ENCODE results near the gene INTS3.
"Not testable (repeated sequence)": the region's sequence is repeated elsewhere in the genome, so short reads cannot be mapped to it uniquely, and the experiment has no call there.

Gene INTS3

DNA sequence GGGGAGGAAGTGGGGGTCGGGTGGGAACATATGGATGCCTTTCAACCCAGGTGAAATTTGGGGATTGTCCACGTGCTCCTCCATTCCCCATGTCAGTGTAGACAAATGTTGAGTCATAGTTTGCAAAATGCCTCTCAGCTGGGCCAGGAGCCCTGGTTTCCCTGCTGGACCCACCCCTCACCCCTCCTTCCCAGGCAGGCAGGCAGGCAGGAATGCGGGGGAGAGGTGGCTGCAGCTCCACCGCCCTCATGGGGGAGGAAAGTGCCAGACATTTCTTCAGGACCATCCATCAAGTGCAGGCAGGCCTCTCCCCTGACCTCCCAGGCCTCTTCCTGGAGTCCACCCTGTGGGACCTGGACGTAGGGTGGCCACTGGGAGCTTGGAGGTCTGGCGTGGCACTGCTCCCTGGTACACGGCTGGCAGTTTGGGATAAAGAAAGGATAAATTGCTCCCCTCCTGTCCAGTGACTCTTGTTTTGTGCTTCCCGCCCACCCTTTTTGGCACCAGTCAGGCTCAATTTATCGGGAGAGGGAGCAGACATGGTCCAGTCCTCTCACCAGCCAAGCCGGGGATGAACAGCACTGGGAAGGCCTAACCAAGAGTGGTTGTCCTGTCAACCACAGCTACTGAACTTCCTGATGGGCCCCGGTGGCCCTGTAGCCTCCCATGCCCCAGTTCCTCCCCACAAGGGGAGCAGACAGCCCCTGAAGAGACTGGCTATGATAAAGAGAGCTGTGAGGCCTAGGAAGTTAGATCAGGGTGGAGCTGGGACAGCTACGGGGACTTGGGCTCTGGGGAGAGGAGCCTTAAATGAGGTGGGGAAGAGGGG, 30.4 kb upstream of the INTS3 start:
- no peak overlapping the region for H3K27ac ChIP-seq
- TF ChIP-seq, protein P1, sequence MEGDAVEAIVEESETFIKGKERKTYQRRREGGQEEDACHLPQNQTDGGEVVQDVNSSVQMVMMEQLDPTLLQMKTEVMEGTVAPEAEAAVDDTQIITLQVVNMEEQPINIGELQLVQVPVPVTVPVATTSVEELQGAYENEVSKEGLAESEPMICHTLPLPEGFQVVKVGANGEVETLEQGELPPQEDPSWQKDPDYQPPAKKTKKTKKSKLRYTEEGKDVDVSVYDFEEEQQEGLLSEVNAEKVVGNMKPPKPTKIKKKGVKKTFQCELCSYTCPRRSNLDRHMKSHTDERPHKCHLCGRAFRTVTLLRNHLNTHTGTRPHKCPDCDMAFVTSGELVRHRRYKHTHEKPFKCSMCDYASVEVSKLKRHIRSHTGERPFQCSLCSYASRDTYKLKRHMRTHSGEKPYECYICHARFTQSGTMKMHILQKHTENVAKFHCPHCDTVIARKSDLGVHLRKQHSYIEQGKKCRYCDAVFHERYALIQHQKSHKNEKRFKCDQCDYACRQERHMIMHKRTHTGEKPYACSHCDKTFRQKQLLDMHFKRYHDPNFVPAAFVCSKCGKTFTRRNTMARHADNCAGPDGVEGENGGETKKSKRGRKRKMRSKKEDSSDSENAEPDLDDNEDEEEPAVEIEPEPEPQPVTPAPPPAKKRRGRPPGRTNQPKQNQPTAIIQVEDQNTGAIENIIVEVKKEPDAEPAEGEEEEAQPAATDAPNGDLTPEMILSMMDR (conservative IDR thresholded peaks at IDR 0.05), result no peak

- H3K27ac ChIP-seq, result no peak overlapping the region
- TF ChIP-seq, protein P1 (conservative IDR thresholded peaks at IDR 0.05), result no peak
Measured at GRCh38 chr1:153698020-153698922, 29.6 kb upstream of the INTS3 start.

DNA sequence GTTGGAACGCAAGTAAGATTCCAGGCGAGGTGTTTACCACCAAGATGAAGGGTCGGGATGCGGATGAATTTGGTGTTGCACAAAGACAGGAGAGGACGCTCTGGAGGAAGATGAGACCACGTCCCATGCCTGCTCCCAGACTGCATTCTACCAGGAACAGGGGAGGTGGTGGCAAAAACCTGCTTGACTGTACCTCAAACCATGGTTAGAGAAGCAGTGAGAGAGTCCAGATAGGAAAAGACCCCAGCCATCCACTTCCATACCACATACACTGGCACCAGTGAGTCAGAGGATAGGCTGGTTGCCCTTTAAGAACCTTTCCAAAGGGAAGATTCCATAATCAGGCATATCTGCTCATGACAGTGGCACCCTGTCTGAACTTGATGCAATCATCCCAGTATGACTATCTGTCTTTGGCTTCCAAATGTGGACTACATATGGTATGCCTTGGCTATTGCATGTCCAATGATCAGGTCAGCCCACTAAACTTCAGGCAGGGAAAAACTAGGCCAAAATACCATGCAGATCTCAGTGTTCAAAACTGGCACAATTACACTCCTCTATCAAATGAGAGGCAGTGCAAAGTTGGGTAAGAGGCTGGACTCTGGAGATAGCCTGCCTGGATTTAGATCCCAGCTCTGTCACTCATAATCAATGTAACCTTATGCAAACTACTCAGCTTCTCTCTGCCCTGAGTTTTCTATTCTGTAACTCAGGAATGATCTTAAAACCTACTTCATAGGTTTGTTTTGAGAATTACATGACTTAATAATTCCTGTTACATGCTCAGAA, 28.7 kb upstream of the INTS3 start:
- no peak overlapping the region for H3K27ac ChIP-seq
- TF ChIP-seq, protein P1 (conservative IDR thresholded peaks at IDR 0.05), result no peak

DNA sequence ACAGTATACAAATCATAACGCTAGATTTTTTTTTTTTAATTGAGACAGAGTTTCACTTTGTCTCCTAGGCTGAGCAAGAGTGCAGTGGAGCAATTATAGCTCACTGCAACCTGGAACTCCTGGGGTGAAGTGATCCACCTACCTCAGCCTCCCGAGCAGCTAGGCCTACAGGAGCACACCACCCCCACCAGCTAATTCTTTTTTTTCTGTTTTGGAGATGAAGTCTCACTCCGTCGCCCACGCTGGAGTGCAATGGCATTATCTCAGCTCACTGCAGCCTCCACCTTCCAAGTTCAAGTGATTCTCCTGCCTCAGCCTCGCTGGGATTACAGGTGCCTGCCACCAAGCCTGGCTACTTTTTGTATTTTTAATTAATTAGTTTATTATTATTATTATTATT, 28.1 kb upstream of the INTS3 start:
- H3K27ac ChIP-seq, result no peak overlapping the region

GRCh38 chr1:153705484-153705883, 22.4 kb upstream of the INTS3 start:
- H3K27ac ChIP-seq, result no peak overlapping the region

More for the DNA sequence above, 28.1 kb upstream of the INTS3 start:
- TF ChIP-seq, protein P1 (conservative IDR thresholded peaks at IDR 0.05), result no peak

DNA sequence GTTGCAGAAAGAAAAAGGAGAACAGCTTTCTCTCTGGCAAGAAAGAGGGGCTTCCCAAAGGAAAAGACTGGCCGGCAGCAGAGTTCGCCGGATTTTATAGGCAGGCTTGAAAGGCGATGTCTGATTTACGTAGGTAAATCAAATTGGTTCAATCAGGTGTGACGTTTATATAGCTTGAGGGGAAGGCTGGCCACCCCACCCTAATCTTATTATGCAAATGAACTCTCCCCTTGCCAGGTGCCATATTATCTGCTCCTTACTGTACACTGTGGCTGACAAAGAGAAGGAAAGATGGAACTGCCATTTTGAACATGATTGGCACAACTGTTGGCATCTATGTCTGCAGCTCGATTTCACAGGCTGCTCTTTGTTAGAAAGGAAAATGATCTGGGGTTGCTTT, 16.8 kb upstream of the INTS3 start:
- no peak overlapping the region for H3K27ac ChIP-seq
- TF ChIP-seq, protein P1 (conservative IDR thresholded peaks at IDR 0.05), result no peak

More at GRCh38 chr1:153705484-153705883, 22.4 kb upstream of the INTS3 start:
- TF ChIP-seq, protein P1 (conservative IDR thresholded peaks at IDR 0.05), result no peak

GRCh38 chr1:153716211-153716610, 11.6 kb upstream of the INTS3 start:
- not testable (repeated sequence) for H3K27ac ChIP-seq

Data from VCaP (cell line).